ENCODE results near the gene TEAD2. TPM values are rescaled to one million over a fixed set of nuclear protein-coding genes. Genes with fewer than 3 reads are reported as not detected.

TEAD2 gene
- total and polyA plus RNA-seq, 11 donors: 31.1 to 77.2 (median 52.2) TPM

DNA sequence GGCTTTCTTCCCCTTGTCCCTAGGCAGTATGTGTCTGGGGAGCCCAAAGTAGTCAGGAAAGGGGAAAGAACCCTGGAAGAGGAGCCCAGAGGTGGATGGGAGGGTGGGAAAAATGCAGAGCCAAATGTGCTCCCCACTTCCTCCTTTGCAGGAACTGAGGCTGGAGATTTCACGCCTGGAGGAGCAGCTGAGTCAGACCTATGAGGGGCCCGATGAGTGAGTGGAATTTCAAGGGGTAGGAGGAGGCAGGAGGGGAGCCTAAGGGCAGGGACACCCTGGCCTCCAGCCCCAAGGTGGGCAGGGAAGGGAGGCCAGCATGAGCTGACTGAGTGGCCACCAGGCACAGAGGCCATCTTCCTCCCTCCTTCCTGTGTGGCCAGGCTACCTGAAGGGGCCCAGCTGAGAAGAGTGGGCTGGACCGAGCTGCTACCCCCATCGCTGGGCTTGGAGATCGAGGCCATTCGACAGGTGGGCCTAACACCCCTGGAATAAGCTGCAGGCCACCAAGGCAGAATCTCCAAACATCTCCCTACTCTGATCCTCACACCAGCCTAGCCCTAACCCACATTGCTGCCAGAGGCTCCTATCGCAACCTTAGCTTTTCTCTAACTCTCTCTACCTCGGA is 46.7 kb upstream of the TEAD2 start:
- no peaks in the 10 kb centered on the region for H3K36me3 ChIP-seq
- ATAC-seq (no peak), DNase-seq (no peak)
- no peak overlapping the region for H3K4me3 ChIP-seq
- H3K9me3 ChIP-seq: no peaks in the 10 kb centered on the region
- TF ChIP-seq POLR2A (IDR thresholded peaks at IDR 0.05): no peak
- TF ChIP-seq, protein P1, sequence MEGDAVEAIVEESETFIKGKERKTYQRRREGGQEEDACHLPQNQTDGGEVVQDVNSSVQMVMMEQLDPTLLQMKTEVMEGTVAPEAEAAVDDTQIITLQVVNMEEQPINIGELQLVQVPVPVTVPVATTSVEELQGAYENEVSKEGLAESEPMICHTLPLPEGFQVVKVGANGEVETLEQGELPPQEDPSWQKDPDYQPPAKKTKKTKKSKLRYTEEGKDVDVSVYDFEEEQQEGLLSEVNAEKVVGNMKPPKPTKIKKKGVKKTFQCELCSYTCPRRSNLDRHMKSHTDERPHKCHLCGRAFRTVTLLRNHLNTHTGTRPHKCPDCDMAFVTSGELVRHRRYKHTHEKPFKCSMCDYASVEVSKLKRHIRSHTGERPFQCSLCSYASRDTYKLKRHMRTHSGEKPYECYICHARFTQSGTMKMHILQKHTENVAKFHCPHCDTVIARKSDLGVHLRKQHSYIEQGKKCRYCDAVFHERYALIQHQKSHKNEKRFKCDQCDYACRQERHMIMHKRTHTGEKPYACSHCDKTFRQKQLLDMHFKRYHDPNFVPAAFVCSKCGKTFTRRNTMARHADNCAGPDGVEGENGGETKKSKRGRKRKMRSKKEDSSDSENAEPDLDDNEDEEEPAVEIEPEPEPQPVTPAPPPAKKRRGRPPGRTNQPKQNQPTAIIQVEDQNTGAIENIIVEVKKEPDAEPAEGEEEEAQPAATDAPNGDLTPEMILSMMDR (IDR thresholded peaks at IDR 0.05): no peak
- WGBS, 4 donors: 79 to 85% (median 83%) methylated on average over 8 of the region's 8 CpGs
- peaks cover 0 to 21% (median 0%) of the 10 kb centered on the region in 12 donors for H3K4me1 ChIP-seq
- no peak overlapping the region for H3K27ac ChIP-seq
- intact Hi-C loops (cut with DNase I): no loop called here
- H3K27me3 ChIP-seq: peaks cover 0 to 4% (median 0%) of the 10 kb centered on the region in 9 donors

DNA sequence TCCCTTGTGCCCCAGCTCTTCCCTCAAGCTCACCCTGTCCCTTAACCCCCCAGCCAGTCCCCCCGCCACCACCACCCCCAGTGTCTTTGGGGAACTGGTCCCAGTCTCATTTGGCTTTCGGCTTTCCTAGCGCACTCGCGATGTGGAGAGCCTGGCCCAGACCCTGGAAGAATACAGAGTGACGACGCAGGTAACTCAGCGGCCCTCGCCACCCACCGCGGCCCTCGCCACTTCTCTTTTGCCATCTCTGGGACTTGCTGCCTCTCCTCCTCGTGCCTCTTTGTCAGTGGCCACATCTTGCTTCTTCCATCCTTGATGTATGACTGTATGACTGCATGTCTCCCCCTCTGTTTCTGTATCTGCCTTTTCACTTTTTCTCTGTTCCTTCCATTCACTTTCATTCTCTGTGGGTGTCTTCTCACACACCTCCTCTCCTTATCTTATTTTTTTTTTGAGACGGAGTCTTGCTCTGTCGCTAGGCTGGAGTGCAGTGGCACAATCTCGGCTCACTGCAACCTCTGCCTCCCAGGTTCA is 45.3 kb upstream of the TEAD2 start:
- Histone ChIP-seq H3K27ac (no peak overlapping the region), H3K9me3 (no peaks in the 10 kb centered on the region), H3K4me3 (no peak overlapping the region), H3K4me1 (peaks cover 0 to 21% (median 0%) of the 10 kb centered on the region in 12 donors), H3K36me3 (no peaks in the 10 kb centered on the region), H3K27me3 (peaks cover 0 to 4% (median 0%) of the 10 kb centered on the region in 9 donors)
- ATAC-seq (no peak), DNase-seq (no peak)
- 86 to 89% (median 87%) methylated on average over 16 of the region's 16 CpGs for WGBS, 4 donors
- no peak for TF ChIP-seq POLR2A (IDR thresholded peaks at IDR 0.05)
- TF ChIP-seq, protein P1 (IDR thresholded peaks at IDR 0.05): no peak
- intact Hi-C loops (cut with DNase I): no loop called here

DNA sequence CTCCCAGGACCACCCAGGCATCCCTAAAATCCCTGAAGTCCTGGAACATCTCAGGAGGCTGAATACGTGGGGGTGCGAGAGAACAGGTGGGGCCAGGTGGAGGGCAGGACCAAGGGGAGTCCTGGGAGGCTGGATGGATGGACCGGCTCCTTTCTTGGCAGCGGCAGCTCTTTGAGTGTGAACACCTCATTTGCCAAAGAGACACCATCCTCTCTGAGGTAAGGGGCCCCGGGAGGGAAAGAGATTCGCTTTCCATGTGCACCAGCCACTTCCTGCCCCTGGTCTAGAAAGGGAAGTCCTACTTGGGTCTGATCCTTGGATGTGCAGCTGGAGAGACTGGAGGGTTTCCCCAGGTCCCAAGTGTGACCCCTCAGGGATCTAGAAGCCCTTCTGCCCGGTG is 44.9 kb upstream of the TEAD2 start:
- intact Hi-C loops (cut with DNase I): no loop called here
- Histone ChIP-seq H3K4me3 (no peak overlapping the region), H3K4me1 (peaks cover 0 to 21% (median 0%) of the 10 kb centered on the region in 12 donors), H3K27ac (no peak overlapping the region), H3K27me3 (peaks cover 0 to 4% (median 0%) of the 10 kb centered on the region in 9 donors), H3K36me3 (no peaks in the 10 kb centered on the region), H3K9me3 (no peaks in the 10 kb centered on the region)
- TF ChIP-seq, protein P1 (IDR thresholded peaks at IDR 0.05): no peak
- TF ChIP-seq POLR2A (IDR thresholded peaks at IDR 0.05): no peak
- no peak for DNase-seq
- 60 to 75% (median 71%) methylated on average over 7 of the region's 7 CpGs for WGBS, 4 donors
- no peak for ATAC-seq

DNA sequence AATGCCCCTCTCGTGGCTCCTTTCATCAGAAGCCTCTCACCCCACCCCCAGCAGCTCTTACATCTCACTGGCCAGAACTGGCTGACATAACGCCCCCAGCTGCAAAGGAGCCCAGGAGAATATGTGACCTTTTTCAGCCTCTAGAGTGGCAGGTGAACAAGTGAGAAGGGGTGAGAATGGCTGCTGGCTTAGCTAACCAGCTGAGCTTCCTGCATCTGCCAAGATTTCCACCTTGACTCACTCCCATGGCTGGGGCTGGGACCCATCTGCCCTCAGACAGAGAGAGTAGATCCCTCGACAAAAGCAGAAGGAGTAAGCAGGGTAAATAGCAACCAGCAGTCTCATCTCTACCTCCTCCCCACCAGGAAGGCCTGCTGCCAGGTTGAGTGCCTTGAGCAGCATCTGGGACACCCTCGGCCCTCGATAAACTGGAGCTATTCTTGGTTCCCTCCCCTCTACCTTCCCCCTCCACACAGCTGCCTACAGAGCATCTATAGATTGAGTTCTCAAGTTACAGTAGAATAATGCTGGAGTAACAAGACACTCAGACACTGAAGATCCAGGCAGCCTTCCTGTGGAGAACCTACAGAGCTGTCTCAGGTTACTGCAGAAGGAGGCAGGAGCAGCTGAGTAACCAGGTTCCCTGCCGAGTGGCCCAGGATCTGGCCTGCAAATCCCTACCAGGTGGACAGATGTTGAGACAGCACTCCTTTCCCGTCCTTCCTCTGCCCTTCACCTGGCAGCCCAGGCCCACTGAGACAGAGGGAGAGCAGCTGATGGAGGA is 41.4 kb upstream of the TEAD2 start:
- WGBS, 4 donors: 49 to 64% (median 52%) methylated on average over 6 to 7 of the region's 7 CpGs
- Histone ChIP-seq H3K27ac (no peak overlapping the region), H3K4me3 (no peak overlapping the region), H3K4me1 (peaks cover 0 to 4% (median 0%) of the 10 kb centered on the region in 12 donors), H3K27me3 (peaks cover 0 to 4% (median 0%) of the 10 kb centered on the region in 9 donors), H3K36me3 (no peaks in the 10 kb centered on the region), H3K9me3 (no peaks in the 10 kb centered on the region)
- DNase-seq: no peak
- intact Hi-C loops (cut with DNase I): no loop called here
- no peak for ATAC-seq
- TF ChIP-seq, protein P1 (IDR thresholded peaks at IDR 0.05): no peak
- no peak for TF ChIP-seq POLR2A (IDR thresholded peaks at IDR 0.05)
